T1000 (cell line): ENCODE results near the gene ALPP.
"Not testable (repeated sequence)": the region's sequence is repeated elsewhere in the genome, so short reads cannot be mapped to it uniquely, and the experiment has no call there.

ENCODE experiments used
- DNase-seq: peaks from one replicate; lab custom pipeline; 2025; ENCODE audit warnings: mixed read lengths; lab: John Stamatoyannopoulos, UW

The ALPP gene

GRCh38 chr2:232422051-232422450 is 43.5 kb downstream of the ALPP start:
- DNase-seq, result no peak

- not testable (repeated sequence) for DNase-seq
These were observed 44.4 kb downstream of the ALPP start for GRCh38 chr2:232422996-232423395.

GRCh38 chr2:232423407-232423806 is 44.9 kb downstream of the ALPP start:
- DNase-seq, result not testable (repeated sequence)

GRCh38 chr2:232431705-232432590 is 53.4 kb downstream of the ALPP start:
- no peak for DNase-seq
